H1 (cell line): ENCODE results near the gene MAPK9. TPM values are rescaled to one million over a fixed set of nuclear protein-coding genes. Genes with fewer than 3 reads are reported as not detected.

Source experiments
- CTCF ChIA-PET: fragments of 300-600 bp; sonication (Branson Sonifier 250); formaldehyde crosslinking; loops from one replicate; lab custom pipeline; 2021; ENCODE audit not compliant: partially characterized antibody; lab: Charles Lee
- POLR2A ChIA-PET: fragments of 300-600 bp; sonication (Branson Sonifier 250); formaldehyde crosslinking; loops from one replicate; lab custom pipeline; 2021; ENCODE audit warnings: inconsistent platforms; ENCODE audit not compliant: partially characterized antibody; lab: Charles Lee
- DNase-seq, 2 experiments: peaks; one replicate each; pipeline versions ENCODE4 v3.0.0 to v3.0.0-alpha.2; 2010 to 2022; ENCODE audit warnings: low spot score in 2 of 2, low read depth in 1 of 2, mixed read lengths in 1 of 2
- FAIRE-seq: peaks from 2 replicates; lab custom pipeline; 2011; peaks lifted over from hg19 to GRCh38; lab: Jason Lieb, UNC
- H2AFZ ChIP-seq: 2 replicates; pipeline ENCODE4 v1.8.1; 2012; ENCODE audit warnings: low read length, inconsistent platforms
- H2AK5ac ChIP-seq: 2 replicates; pipeline ENCODE4 v1.6.1; 2013; ENCODE audit warnings: low read depth, low read length
- H2BK120ac ChIP-seq: replicated peaks from 2 replicates; pipeline ENCODE3; 2013; ENCODE audit warnings: low read depth, low read length, inconsistent platforms
- H2BK12ac ChIP-seq: 2 replicates; pipeline ENCODE4 v1.6.1; 2013; ENCODE audit warnings: low read depth, low read length
- H2BK15ac ChIP-seq: 2 replicates; pipeline ENCODE4 v1.6.1; 2013; ENCODE audit warnings: low read length
- H2BK20ac ChIP-seq: 2 replicates; pipeline ENCODE4 v1.6.1; 2013; ENCODE audit warnings: low read length
- H2BK5ac ChIP-seq: 2 replicates; pipeline ENCODE4 v1.6.1; 2013; ENCODE audit warnings: low read depth, low read length
- H3K14ac ChIP-seq: 2 replicates; pipeline ENCODE4 v1.6.1; 2013; ENCODE audit warnings: inconsistent platforms; ENCODE audit not compliant: insufficient read length
- H3K18ac ChIP-seq: 2 replicates; pipeline ENCODE4 v1.6.1; 2013; ENCODE audit warnings: low read length; ENCODE audit errors: extremely low read depth
- H3K23ac ChIP-seq: 2 replicates; pipeline ENCODE4 v1.6.1; 2013; ENCODE audit warnings: inconsistent platforms; ENCODE audit not compliant: insufficient read length
- H3K23me2 ChIP-seq: 2 replicates; pipeline ENCODE4 v1.6.1; 2013; ENCODE audit warnings: low read depth, low read length
- H3K27ac ChIP-seq: 2 replicates; pipeline ENCODE4 v1.6.1; 2011; ENCODE audit warnings: low read depth, low read length, inconsistent platforms
- H3K27me3 ChIP-seq, 4 experiments: replicated peaks in 1 of 4; 1 replicate in 1 of 4; 2 replicates in 3 of 4; pipeline versions ENCODE4 v1.6.1 to v1.8.1; 2011 to 2013; ENCODE audit warnings: low read length in 3 of 4, mild to moderate bottlenecking in 3 of 4, inconsistent platforms in 2 of 4, mixed read lengths in 2 of 4, moderate library complexity in 1 of 4; ENCODE audit not compliant: control insufficient read depth in 3 of 4, insufficient read depth in 3 of 4; ENCODE audit errors: extremely low read depth in 1 of 4
- H3K36me3 ChIP-seq, 4 experiments: 2 replicates each; pipeline versions ENCODE4 v1.6.1 to v1.8.1; 2011 to 2013; ENCODE audit warnings: mild to moderate bottlenecking in 4 of 4, low read length in 3 of 4, moderate library complexity in 2 of 4, control low read depth in 1 of 4, inconsistent platforms in 1 of 4; ENCODE audit not compliant: insufficient read depth in 4 of 4, control insufficient read depth in 2 of 4
- H3K4ac ChIP-seq: replicated peaks from 2 replicates; pipeline ENCODE3; 2013; ENCODE audit warnings: low read length, low read depth, mixed read lengths, inconsistent platforms; ENCODE audit not compliant: insufficient read length
- H3K4me1 ChIP-seq, 4 experiments: replicated peaks in 1 of 4; 1 replicate in 1 of 4; 2 replicates in 3 of 4; pipeline versions ENCODE4 v1.6.1 to v1.8.1; 2011 to 2013; ENCODE audit warnings: low read length in 3 of 4, inconsistent platforms in 2 of 4, mixed read lengths in 1 of 4; ENCODE audit not compliant: insufficient read depth in 4 of 4, control insufficient read depth in 3 of 4
- H3K4me2 ChIP-seq, 2 experiments: 2 replicates each; pipeline versions ENCODE4 v1.6.1 to v1.8.1; 2011 to 2013; ENCODE audit warnings: low read depth in 2 of 2, low read length in 2 of 2, control low read depth in 1 of 2, inconsistent platforms in 1 of 2, mild to moderate bottlenecking in 1 of 2; ENCODE audit not compliant: insufficient read depth in 1 of 2
- H3K4me3 ChIP-seq, 4 experiments: fragments of 200-600, 300-600 bp in 1 of 4; sonication (generic), shearing (Covaris generic), sonication (Bioruptor Twin) in 1 of 4; 2 replicates each; pipeline versions ENCODE4 v1.5.1 to v1.8.1; 2011 to 2016; ENCODE audit warnings: low read length in 4 of 4, low read depth in 3 of 4, control low read depth in 2 of 4, inconsistent platforms in 2 of 4, mild to moderate bottlenecking in 2 of 4, mixed read lengths in 1 of 4, moderate library complexity in 1 of 4; ENCODE audit not compliant: insufficient read depth in 2 of 4; ENCODE audit errors: extremely low read depth in 1 of 4
- H3K56ac ChIP-seq: replicated peaks from 2 replicates; pipeline ENCODE3; 2013; ENCODE audit warnings: low read depth, mild to moderate bottlenecking, mixed read lengths, low read length, inconsistent platforms; ENCODE audit not compliant: insufficient read length
- H3K79me1 ChIP-seq: 2 replicates; pipeline ENCODE4 v1.6.1; 2013; ENCODE audit warnings: low read depth, low read length, control low read depth
- H3K79me2 ChIP-seq, 2 experiments: 2 replicates each; pipeline versions ENCODE4 v1.6.1 to v1.8.1; 2012 to 2013; ENCODE audit warnings: low read length in 2 of 2, mild to moderate bottlenecking in 2 of 2, inconsistent platforms in 1 of 2; ENCODE audit not compliant: insufficient read depth in 2 of 2, control insufficient read depth in 1 of 2
- H3K9ac ChIP-seq, 4 experiments: replicated peaks in 1 of 4; 1 replicate in 1 of 4; 2 replicates in 3 of 4; pipeline versions ENCODE4 v1.6.1 to v1.8.1; 2011 to 2013; ENCODE audit warnings: low read depth in 3 of 4, low read length in 3 of 4, control low read depth in 2 of 4, mild to moderate bottlenecking in 2 of 4, moderate library complexity in 2 of 4, inconsistent platforms in 1 of 4; ENCODE audit errors: extremely low read depth in 1 of 4
- H3K9me3 ChIP-seq, 2 experiments: 2 replicates each; pipeline versions ENCODE4 v1.6.1 to v1.8.1; 2012 to 2013; ENCODE audit warnings: mild to moderate bottlenecking in 2 of 2, moderate library complexity in 2 of 2, control low read depth in 1 of 2, inconsistent platforms in 1 of 2, low read depth in 1 of 2, low read length in 1 of 2, mixed read lengths in 1 of 2; ENCODE audit not compliant: insufficient read depth in 2 of 2
- H4K20me1 ChIP-seq, 2 experiments: replicated peaks in 1 of 2; 2 replicates each; pipeline versions ENCODE3 to v1.8.1; 2011 to 2013; ENCODE audit warnings: inconsistent platforms in 2 of 2, low read length in 2 of 2, mild to moderate bottlenecking in 1 of 2; ENCODE audit not compliant: insufficient read depth in 2 of 2, control insufficient read depth in 1 of 2
- H4K5ac ChIP-seq: 2 replicates; pipeline ENCODE4 v1.6.1; 2013; ENCODE audit warnings: low read length, low read depth, mixed read lengths, inconsistent platforms; ENCODE audit not compliant: insufficient read length
- H4K8ac ChIP-seq: 2 replicates; pipeline ENCODE4 v1.8.0; 2013; ENCODE audit warnings: mild to moderate bottlenecking, moderate library complexity, low read length, inconsistent platforms; ENCODE audit not compliant: insufficient read depth; ENCODE audit errors: extremely low read depth
- H4K91ac ChIP-seq: replicated peaks from 2 replicates; pipeline ENCODE3; 2013; ENCODE audit warnings: low read length, mixed read lengths, inconsistent platforms; ENCODE audit not compliant: insufficient read length
- JUN ChIP-seq: IDR thresholded peaks from 2 replicates; pipeline ENCODE4 v1.6.1; 2011; ENCODE audit warnings: low read depth, mild to moderate bottlenecking, improper control_type of control experiment, low read length
- JUND ChIP-seq: IDR thresholded peaks from 2 replicates; pipeline ENCODE4 v1.6.1; 2011; ENCODE audit warnings: mild to moderate bottlenecking, improper control_type of control experiment, low read length
- KDM4A ChIP-seq: IDR thresholded peaks from one replicate; pipeline ENCODE4 v1.7.1; 2012; ENCODE audit warnings: low read depth, mild to moderate bottlenecking, moderate library complexity, low read length, inconsistent platforms; ENCODE audit not compliant: severe bottlenecking
- SIN3A ChIP-seq, 2 experiments: IDR thresholded peaks in 1 of 2; conservative IDR thresholded peaks in 1 of 2; 2 replicates each; pipeline ENCODE4 v1.6.1; 2011 to 2012; ENCODE audit warnings: low read length in 2 of 2, improper control_type of control experiment in 1 of 2, low read depth in 1 of 2, mild to moderate bottlenecking in 1 of 2
- TBP ChIP-seq: IDR thresholded peaks from 2 replicates; pipeline ENCODE4 v1.6.1; 2011; ENCODE audit warnings: low read depth, low read length, improper control_type of control experiment
- TCF12 ChIP-seq: IDR thresholded peaks from 2 replicates; pipeline ENCODE4 v1.6.1; 2011; ENCODE audit warnings: low read depth, mild to moderate bottlenecking, low read length
- WGBS, 2 experiments: shearing (Covaris generic) in 1 of 2; methylation state at CpG; one replicate each; pipeline versions ENCODE4 v1.1.6 to v1.1.7; 2013 to 2015; ENCODE audit warnings: low lambda C conversion rate in 2 of 2, mixed read lengths in 2 of 2, inconsistent platforms in 1 of 2, low coverage in 1 of 2, missing lambda C conversion rate in 1 of 2; ENCODE audit not compliant: insufficient replicate concordance in 2 of 2, insufficient coverage in 1 of 2, insufficient read length in 1 of 2; ENCODE audit errors: extremely low coverage in 1 of 2, missing lambda C conversion rate in 1 of 2; 5-methylcytosine and 5-hydroxymethylcytosine counted together
- polyA plus RNA-seq, 7 experiments: library from polyadenylated mRNA; depleted of rRNA in 3 of 7; stranded (reverse) in 5 of 7; unstranded in 2 of 7; fragments of >200 nt in 5 of 7; fragments of 200-250 nt in 2 of 7; gene quantifications; 1 replicate in 5 of 7; 2 replicates in 1 of 7; 4 replicates in 1 of 7; pipeline versions ENCODE4 v1.2.1 to v1.2.3, GENCODE V29; 2011 to 2013; ENCODE audit warnings: missing spikeins in 2 of 7, mixed read lengths in 2 of 7
- total RNA-seq: library from RNA; stranded (reverse); fragmentation: NEBNext Ultra II Directional; extraction: Animal tissue kit (Norgen Biotek cat#: 25700); gene quantifications from 2 replicates; pipeline ENCODE4 v1.2.1, GENCODE V29; 2021
- TF ChIP-seq, protein P1 (sequence below): IDR thresholded peaks from 2 replicates; pipeline ENCODE4 v1.6.1; 2012; ENCODE audit warnings: inconsistent platforms

Gene MAPK9
- total and polyA plus RNA-seq, 2 of the 8 experiments (the other 6 are each of a cell fraction or from before 2014, with no cell fraction given), result 22.3 to 43.7 TPM

DNA sequence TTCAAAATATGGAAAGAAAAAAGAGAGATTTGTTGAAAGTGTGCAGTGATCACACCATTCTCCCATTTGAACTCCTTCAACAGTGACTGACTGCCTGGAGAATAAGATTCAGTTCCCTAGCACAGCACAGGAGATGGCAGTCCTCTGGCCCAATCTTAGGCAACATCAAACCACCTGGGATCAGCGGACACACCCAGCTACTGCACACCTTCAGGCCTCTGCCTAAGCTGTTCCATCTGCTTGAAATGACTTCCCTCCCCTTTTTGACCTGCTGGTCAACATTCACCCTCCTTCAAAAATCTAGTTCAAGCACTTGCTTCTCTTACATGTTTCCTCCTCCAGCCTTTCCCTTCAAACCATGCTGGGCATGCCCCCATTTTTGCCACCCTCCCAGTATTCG is 4.5 kb downstream of the MAPK9 start:
- no peak overlapping the region for H4K8ac ChIP-seq
- no peak overlapping the region for H3K4me3 ChIP-seq
- H3K18ac ChIP-seq, result no peak overlapping the region
- H3K27ac ChIP-seq, result no peak overlapping the region
- DNase-seq (no peak), FAIRE-seq (no peak)
- 93% methylated on average over 2 of the region's 2 CpGs; no CpG with 5 or more reads in 1 of the 2 experiments for WGBS, 2 experiments
- H3K4me2 ChIP-seq, result no peak overlapping the region
- POLR2A ChIA-PET, result interaction anchor here (0.8 kb wide), 1 partner anchor 14 kb away, joined by 3 read pairs; no protein-coding TSS in a partner anchor
- H3K79me2 ChIP-seq, result peaks cover 7 to 64% of the 10 kb centered on the region in 2 experiments; a peak in 3 of 4 replicates
- no peak overlapping the region for H2BK5ac ChIP-seq
- no peaks in the 10 kb centered on the region for H3K9me3 ChIP-seq
- no peak for TF ChIP-seq TCF12
- TF ChIP-seq JUN, result no peak
- TF ChIP-seq JUND, result no peak
- TF ChIP-seq TBP, result no peak
- no peak for TF ChIP-seq KDM4A
- TF ChIP-seq, protein P1, sequence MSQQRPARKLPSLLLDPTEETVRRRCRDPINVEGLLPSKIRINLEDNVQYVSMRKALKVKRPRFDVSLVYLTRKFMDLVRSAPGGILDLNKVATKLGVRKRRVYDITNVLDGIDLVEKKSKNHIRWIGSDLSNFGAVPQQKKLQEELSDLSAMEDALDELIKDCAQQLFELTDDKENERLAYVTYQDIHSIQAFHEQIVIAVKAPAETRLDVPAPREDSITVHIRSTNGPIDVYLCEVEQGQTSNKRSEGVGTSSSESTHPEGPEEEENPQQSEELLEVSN, result no peak
- no peak for TF ChIP-seq SIN3A (conservative IDR thresholded peaks at IDR 0.05 in 1 of 2, IDR thresholded peaks at IDR 0.05 in 1 of 2; ENCODE audit: low read depth in 1 of 2, low read length in 2 of 2)
- H2BK12ac ChIP-seq, result no peak overlapping the region
- H3K14ac ChIP-seq, result no peak overlapping the region
- no peak overlapping the region for H3K9ac ChIP-seq
- peaks cover 2% of the 10 kb centered on the region; the same call in 1 of the 2 replicates for H3K23me2 ChIP-seq
- no peak overlapping the region for H2BK15ac ChIP-seq
- no peak overlapping the region for H3K4ac ChIP-seq
- H3K79me1 ChIP-seq, result peaks cover 16% of the 10 kb centered on the region
- H3K36me3 ChIP-seq, result peaks cover 0 to 13% (median 2%) of the 10 kb centered on the region in 4 experiments; a peak in 3 of 8 replicates
- H3K27me3 ChIP-seq, result no peaks in the 10 kb centered on the region
- peaks cover 0 to 3% (median under 1%) of the 10 kb centered on the region in 4 experiments; a peak in 3 of 7 replicates for H3K4me1 ChIP-seq
- H4K20me1 ChIP-seq, result peaks cover 3 to 11% of the 10 kb centered on the region in 2 experiments
- H2AFZ ChIP-seq, result no peak overlapping the region
- no peak overlapping the region for H4K91ac ChIP-seq
- H2AK5ac ChIP-seq, result no peak overlapping the region
- CTCF ChIA-PET, result no interaction called here
- no peak overlapping the region for H4K5ac ChIP-seq
- no peak overlapping the region for H3K56ac ChIP-seq
- no peak overlapping the region for H2BK20ac ChIP-seq
- no peak overlapping the region for H3K23ac ChIP-seq
- no peak overlapping the region for H2BK120ac ChIP-seq
